Neutrophil (primary cell): ENCODE data around the gene PPP1R14B.

ENCODE experiments used
- H3K27ac ChIP-seq: fragments of 200-600 bp; sonication (generic); 2 replicates; pipeline ENCODE4 v1.5.1; 2016; ENCODE audit warnings: mild to moderate bottlenecking, moderate library complexity
- H3K27me3 ChIP-seq: fragments of 200-600 bp; sonication (generic); 2 replicates; pipeline ENCODE4 v1.6.0; 2016; ENCODE audit warnings: mild to moderate bottlenecking
- H3K36me3 ChIP-seq: fragments of 200-600 bp; sonication (generic); 2 replicates; pipeline ENCODE4 v1.5.1; 2017
- H3K4me1 ChIP-seq, 2 experiments: fragments of 200-600 bp in 1 of 2; sonication (generic) in 1 of 2; 1 replicate in 1 of 2; 2 replicates in 1 of 2; pipeline versions ENCODE4 v1.5.1 to v1.6.1; 2013 to 2016; ENCODE audit warnings: low read depth in 1 of 2, low read length in 1 of 2, mild to moderate bottlenecking in 1 of 2, moderate library complexity in 1 of 2; ENCODE audit not compliant: control insufficient read depth in 1 of 2, insufficient read depth in 1 of 2
- H3K4me3 ChIP-seq, 2 experiments: fragments of 200-600 bp in 1 of 2; sonication (generic) in 1 of 2; 1 replicate in 1 of 2; 2 replicates in 1 of 2; pipeline ENCODE4 v1.5.1; 2013 to 2016; ENCODE audit warnings: low read depth in 1 of 2, low read length in 1 of 2, mild to moderate bottlenecking in 1 of 2, moderate library complexity in 1 of 2
- H3K9me3 ChIP-seq: fragments of 200-600 bp; sonication (generic); 2 replicates; pipeline ENCODE4 v1.5.1; 2016
- TF ChIP-seq, protein P1 (sequence below): fragments of 200-600 bp; sonication (generic); IDR thresholded peaks from 2 replicates; pipeline ENCODE4 v1.5.1; 2016; ENCODE audit warnings: antibody characterized with exemption

Gene PPP1R14B

DNA sequence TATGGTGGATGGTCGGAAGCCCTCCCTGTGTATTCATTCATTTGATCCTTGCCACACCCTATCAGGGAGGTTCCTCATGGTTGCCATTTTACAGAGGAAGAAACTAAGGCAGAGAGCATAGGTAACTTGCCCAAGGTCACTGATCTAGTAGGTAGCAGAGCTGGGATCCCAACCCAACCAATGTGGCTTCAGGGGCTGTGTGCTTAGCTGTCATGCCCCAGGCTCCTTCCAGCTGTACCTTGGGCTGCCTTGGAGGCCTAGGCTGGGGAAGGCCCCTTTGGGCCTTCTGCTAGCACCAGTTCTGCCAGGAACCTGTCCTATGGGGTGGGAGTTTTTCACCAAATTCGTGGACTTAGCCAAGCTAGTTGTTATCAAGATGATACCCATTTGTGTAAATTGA lies 29.1 kb upstream of the PPP1R14B start:
- H3K27me3 ChIP-seq, result no peaks in the 10 kb centered on the region
- no peak overlapping the region for H3K27ac ChIP-seq
- peaks cover 38% of the 10 kb centered on the region for H3K36me3 ChIP-seq
- peaks cover 9 to 11% of the 10 kb centered on the region in 2 experiments for H3K4me1 ChIP-seq
- H3K4me3 ChIP-seq, result no peak overlapping the region
- no peaks in the 10 kb centered on the region for H3K9me3 ChIP-seq
- TF ChIP-seq, protein P1, sequence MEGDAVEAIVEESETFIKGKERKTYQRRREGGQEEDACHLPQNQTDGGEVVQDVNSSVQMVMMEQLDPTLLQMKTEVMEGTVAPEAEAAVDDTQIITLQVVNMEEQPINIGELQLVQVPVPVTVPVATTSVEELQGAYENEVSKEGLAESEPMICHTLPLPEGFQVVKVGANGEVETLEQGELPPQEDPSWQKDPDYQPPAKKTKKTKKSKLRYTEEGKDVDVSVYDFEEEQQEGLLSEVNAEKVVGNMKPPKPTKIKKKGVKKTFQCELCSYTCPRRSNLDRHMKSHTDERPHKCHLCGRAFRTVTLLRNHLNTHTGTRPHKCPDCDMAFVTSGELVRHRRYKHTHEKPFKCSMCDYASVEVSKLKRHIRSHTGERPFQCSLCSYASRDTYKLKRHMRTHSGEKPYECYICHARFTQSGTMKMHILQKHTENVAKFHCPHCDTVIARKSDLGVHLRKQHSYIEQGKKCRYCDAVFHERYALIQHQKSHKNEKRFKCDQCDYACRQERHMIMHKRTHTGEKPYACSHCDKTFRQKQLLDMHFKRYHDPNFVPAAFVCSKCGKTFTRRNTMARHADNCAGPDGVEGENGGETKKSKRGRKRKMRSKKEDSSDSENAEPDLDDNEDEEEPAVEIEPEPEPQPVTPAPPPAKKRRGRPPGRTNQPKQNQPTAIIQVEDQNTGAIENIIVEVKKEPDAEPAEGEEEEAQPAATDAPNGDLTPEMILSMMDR, result no peak

DNA sequence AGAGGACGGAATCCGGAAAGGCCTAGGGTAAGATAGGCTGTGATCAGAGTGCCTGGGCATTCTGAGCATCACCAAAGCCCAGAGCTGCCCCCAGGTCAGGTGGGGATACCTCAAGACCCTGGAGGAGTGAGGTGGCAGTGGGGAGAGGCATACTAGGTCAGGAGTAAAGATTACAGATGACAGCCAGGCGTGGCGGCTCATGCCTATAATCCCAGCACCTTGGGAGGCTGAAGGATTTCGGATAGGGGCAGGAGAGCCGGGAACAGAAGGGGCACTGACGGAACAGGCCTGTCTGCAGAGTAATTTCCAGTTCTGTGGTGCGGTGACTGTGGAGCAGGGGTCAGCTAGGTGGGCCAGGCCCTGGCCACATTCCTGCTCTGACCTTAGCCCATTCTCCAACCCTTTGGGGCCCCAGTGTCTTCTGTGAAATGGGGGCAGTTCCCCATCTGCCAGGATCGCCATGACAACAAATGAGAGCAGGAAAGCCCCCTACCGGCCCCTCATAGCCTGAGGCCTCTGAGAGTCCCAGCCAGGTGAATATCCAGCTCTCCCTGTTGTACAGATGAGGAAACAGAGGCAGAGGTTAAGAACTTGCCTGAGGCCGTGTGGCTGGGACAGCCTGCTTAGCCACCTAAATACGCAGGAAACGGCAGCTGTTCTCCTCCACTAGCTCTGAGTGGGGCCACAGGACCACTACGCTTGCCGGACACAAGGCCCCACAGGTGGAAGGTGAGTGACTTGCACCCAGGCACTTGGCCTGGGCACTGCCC lies 28.5 kb upstream of the PPP1R14B start:
- Histone ChIP-seq H3K27me3 (no peaks in the 10 kb centered on the region), H3K4me1 (peaks cover 14 to 17% of the 10 kb centered on the region in 2 experiments), H3K36me3 (peaks cover 38% of the 10 kb centered on the region), H3K4me3 (no peak overlapping the region), H3K27ac (no peak overlapping the region), H3K9me3 (no peaks in the 10 kb centered on the region)
- TF ChIP-seq, protein P1, result no peak

DNA sequence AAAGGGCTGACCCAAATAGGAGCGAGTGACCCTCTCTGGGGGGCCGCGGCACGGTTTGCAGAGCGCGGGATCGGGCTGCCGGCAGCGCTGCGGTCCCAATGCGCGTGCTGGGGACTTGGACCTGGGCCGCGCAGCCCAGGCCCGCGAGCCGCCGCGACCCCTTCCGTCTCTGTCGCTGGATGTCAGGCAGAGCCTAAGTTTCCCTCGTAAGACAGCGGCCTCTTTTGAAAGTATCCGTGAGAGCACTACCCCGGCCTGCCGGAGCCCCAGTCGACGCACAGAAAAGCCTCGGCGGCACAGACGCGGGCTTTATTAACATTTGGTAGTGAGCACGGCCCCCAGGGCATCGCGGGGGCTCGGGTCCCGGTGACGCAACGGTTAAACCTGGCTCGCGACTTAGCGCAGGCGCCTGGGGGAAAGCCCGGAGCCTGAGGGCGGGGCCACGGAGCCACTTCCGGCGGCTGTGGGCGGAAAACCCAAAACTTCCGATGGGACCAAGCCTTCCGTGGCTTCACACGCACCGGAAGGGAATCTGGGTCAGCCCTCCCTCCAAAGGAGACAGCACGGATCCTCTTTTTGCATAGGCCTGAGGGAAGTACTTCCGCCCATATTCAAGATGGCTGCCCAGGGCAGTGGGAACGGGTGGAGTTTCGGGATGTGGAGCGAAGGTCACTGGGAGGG lies 22.9 kb upstream of the PPP1R14B start:
- Histone ChIP-seq H3K27me3 (no peaks in the 10 kb centered on the region), H3K9me3 (no peaks in the 10 kb centered on the region), H3K4me3 (peak overlapping the region; percentile 96 to 99), H3K4me1 (peaks cover 36% of the 10 kb centered on the region in 2 experiments), H3K27ac (peak overlapping the region; percentile 98), H3K36me3 (peaks cover 20% of the 10 kb centered on the region)
- TF ChIP-seq, protein P1, result no peak

- TF ChIP-seq, protein P1, result no peak
- Histone ChIP-seq H3K4me3 (peak overlapping the region; percentile 96 to 99), H3K27ac (peak overlapping the region; percentile 98), H3K27me3 (no peaks in the 10 kb centered on the region), H3K36me3 (peaks cover 25% of the 10 kb centered on the region), H3K4me1 (peaks cover 36% of the 10 kb centered on the region in 2 experiments), H3K9me3 (no peaks in the 10 kb centered on the region)
Observed at GRCh38 chr11:64268893-64269539, 22.3 kb upstream of the PPP1R14B start.

DNA sequence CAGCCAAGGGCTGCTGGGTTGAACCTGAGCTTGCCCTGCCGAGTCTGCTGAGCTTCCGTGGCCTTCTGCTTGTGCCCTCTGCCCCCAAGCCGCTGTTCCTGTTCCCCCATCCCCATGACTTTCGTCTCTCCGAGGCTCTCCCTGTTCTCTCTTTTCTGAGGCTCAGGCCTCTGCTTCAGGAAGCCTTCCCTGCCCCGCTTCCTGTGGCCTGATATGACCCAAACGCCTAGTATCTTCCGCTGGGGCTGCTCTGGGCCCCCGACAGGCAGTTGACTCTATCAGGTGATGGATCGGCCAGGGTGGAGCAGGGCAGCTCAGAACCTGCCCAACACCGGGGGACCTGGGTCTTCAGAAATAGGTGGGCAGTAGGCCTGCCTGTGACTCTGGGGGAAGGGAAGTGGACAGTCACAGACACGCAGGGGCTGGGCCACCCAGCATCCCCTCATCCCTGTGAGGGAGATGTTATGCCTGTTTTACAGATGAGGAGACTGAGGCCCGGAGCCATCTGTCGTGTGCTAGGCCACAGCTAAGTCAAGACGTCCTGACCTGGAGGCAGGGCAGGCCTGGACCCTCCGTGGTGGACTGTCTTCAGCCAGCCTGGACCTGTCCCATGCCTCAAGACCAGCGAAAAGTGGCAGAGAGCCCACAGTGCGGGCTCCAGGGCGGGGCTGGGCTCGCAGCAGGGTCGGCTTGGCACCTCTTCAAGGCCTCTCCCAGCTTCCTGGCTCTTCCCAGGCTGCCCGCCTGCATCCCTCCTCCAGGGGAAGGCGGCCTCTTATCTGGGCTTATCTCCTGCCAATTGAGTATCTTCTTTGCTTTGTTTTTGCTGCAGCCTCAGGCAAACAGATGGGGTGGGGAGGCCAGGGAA lies 21.5 kb upstream of the PPP1R14B start:
- TF ChIP-seq, protein P1, result no peak
- Histone ChIP-seq H3K27ac (peak overlapping the region; percentile 98), H3K9me3 (no peaks in the 10 kb centered on the region), H3K36me3 (peaks cover 33% of the 10 kb centered on the region), H3K4me1 (peaks cover 36% of the 10 kb centered on the region in 2 experiments), H3K4me3 (peak overlapping the region; percentile 96 to 99), H3K27me3 (no peaks in the 10 kb centered on the region)
